Astrocyte of the cerebellum (primary cell): ENCODE results near the gene C11orf21.

ENCODE experiments used
- DNase-seq: peaks from one replicate; pipeline ENCODE4 v3.0.0-alpha.2; 2011; ENCODE audit warnings: low read depth
- H3K4me3 ChIP-seq: 2 replicates; pipeline ENCODE4 v1.5.1; 2011; ENCODE audit warnings: mild to moderate bottlenecking, low read depth, low read length, moderate library complexity
- CTCF ChIP-seq: IDR thresholded peaks from 2 replicates; pipeline ENCODE4 v1.5.1; 2012; ENCODE audit warnings: low read length, low read depth, moderate library complexity, mild to moderate bottlenecking; ENCODE audit errors: missing control alignments
- in situ Hi-C: cut with HindIII; loops from 2 replicates; pipeline ENCODE4 v1.10.0; 2017; ENCODE audit warnings: low sequenced_read_pairs

The C11orf21 gene

GRCh38 chr11:2316169-2316962 lies 14.6 kb upstream of the C11orf21 start:
- in situ Hi-C loops, result no loop called here

GRCh38 chr11:2315395-2316168 lies 13.9 kb upstream of the C11orf21 start:
- no peak for TF ChIP-seq CTCF
- H3K4me3 ChIP-seq, result no peak overlapping the region
- in situ Hi-C loops, result no loop called here
- no peak for DNase-seq

More at GRCh38 chr11:2316169-2316962, 14.6 kb upstream of the C11orf21 start:
- H3K4me3 ChIP-seq, result no peak overlapping the region
- no peak for DNase-seq
- no peak for TF ChIP-seq CTCF

GRCh38 chr11:2314525-2315394 lies 13.0 kb upstream of the C11orf21 start:
- peak; percentile 34 for DNase-seq
- in situ Hi-C loops, result no loop called here
- no peak overlapping the region for H3K4me3 ChIP-seq
- no peak for TF ChIP-seq CTCF

GRCh38 chr11:2314136-2314524 lies 12.4 kb upstream of the C11orf21 start:
- no peak for TF ChIP-seq CTCF
- in situ Hi-C loops, result no loop called here
- no peak for DNase-seq
- no peak overlapping the region for H3K4me3 ChIP-seq

- TF ChIP-seq CTCF, result no peak
- H3K4me3 ChIP-seq, result no peak overlapping the region
- in situ Hi-C loops, result no loop called here
- no peak for DNase-seq
Measured at GRCh38 chr11:2313051-2313951, 11.6 kb upstream of the C11orf21 start.
